Cardiac fibroblast (primary cell): ENCODE results near the gene HIVEP3.

Experiments
- DNase-seq, 2 donors: peaks; one replicate each; pipeline versions ENCODE4 v3.0.0 to v3.0.0-alpha.2; 2010; ENCODE audit warnings: low read depth in 2 of 2
- H3K4me3 ChIP-seq, 2 donors: replicated peaks in 1 of 2; 1 replicate in 1 of 2; 2 replicates in 1 of 2; pipeline ENCODE4 v1.5.1; 2011; ENCODE audit warnings: low read depth in 2 of 2, low read length in 2 of 2, mild to moderate bottlenecking in 2 of 2, moderate library complexity in 1 of 2
- CTCF ChIP-seq: IDR thresholded peaks from one replicate; pipeline ENCODE4 v1.5.1; 2011; ENCODE audit warnings: low read depth, mild to moderate bottlenecking, low read length, inconsistent platforms

HIVEP3 gene

GRCh38 chr1:41479000-41479807 lies 439.5 kb downstream of the HIVEP3 start:
- DNase-seq = peak; percentile 71 to 85
- H3K4me3 ChIP-seq = no peak overlapping the region
- no peak for TF ChIP-seq CTCF

DNA sequence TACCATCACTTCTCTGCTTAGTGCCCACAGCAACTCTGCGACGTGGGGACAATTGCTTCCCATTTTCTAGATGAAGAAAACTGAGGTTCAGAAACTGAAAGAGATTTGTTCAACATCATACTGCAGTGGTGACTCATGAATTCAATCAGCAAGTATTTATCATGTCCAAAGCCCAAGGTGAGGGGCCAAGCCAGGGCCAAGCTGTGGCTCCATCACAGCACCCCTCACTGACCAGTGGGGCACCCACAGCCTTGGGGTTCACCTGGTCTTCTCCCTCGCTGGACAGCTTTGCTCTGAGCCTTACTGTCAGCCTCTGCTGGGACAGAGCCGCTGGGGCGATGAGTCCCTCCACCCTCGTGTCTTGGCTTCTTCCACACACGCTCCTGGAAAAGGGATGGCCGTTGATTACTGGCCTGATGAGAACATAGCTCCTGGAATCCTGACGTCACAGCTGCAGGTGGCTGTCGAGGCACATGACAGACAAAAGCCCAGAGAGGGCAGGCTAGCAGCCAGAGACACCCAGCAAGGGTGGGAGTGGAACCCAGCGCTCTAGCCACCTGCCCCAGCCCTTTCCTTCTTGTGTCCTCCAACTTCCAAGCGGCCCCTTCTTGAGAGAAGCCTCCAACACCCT lies 440.5 kb downstream of the HIVEP3 start:
- no peak for TF ChIP-seq CTCF
- DNase-seq = no peak
- no peak overlapping the region for H3K4me3 ChIP-seq

DNA sequence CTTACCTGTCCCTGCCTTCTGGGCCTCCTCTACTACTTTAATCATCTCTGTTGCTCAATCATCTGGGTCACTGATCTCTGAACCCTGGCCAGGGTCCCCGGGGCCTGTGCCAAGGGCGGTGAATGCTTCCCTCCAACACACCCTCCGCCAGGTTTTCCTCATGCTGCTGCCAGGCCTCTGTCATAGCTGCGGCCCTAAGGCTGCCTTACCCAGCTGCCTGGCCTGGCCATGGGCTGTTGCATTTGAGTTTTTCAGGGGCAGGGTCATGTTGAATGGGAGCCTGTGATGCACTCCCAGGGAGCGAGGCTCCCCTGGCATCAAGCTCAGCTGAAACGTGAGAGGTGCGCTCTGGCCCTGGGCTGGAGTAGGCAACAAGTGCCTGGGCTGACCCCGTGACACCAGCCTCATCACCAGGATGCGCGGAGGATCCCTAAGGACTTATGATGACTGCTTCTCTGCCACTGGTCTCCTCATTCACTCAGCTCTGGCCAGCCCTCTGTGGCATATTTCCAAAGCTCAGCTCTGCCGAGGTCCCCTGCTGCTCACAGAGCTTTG lies 441.8 kb downstream of the HIVEP3 start:
- peak in 1 of 2 donors; percentile 56 for DNase-seq
- TF ChIP-seq CTCF = no peak
- no peak overlapping the region for H3K4me3 ChIP-seq

- TF ChIP-seq CTCF = no peak
- DNase-seq = peak; percentile 34 to 79
- H3K4me3 ChIP-seq = no peak overlapping the region
These were observed 442.7 kb downstream of the HIVEP3 start for GRCh38 chr1:41475859-41476567.

- TF ChIP-seq CTCF = no peak
These were observed 443.4 kb downstream of the HIVEP3 start for GRCh38 chr1:41475346-41475745.

GRCh38 chr1:41474490-41475271 lies 444.0 kb downstream of the HIVEP3 start:
- TF ChIP-seq CTCF = no peak
- DNase-seq = peak in 1 of 2 donors; percentile 59

More at GRCh38 chr1:41475346-41475745, 443.4 kb downstream of the HIVEP3 start:
- no peak overlapping the region for H3K4me3 ChIP-seq
- DNase-seq = no peak

More at GRCh38 chr1:41474490-41475271, 444.0 kb downstream of the HIVEP3 start:
- no peak overlapping the region for H3K4me3 ChIP-seq
